Muscle of leg (tissue), 11 donors: ENCODE measurements around the gene REEP1. TPM values are rescaled to one million over a fixed set of nuclear protein-coding genes. Genes with fewer than 3 reads are reported as not detected.

Experiments used
- DNase-seq: peaks from one replicate; pipeline ENCODE4 v3.0.0; 2013
- H3K27ac ChIP-seq: one replicate; pipeline ENCODE4 v1.5.1; 2013; ENCODE audit warnings: mild to moderate bottlenecking, low read length, control low read depth
- H3K27me3 ChIP-seq: one replicate; pipeline ENCODE4 v1.6.1; 2013; ENCODE audit warnings: low read length; ENCODE audit not compliant: control insufficient read depth, insufficient read depth
- H3K36me3 ChIP-seq: one replicate; pipeline ENCODE4 v1.6.1; 2013; ENCODE audit warnings: low read length; ENCODE audit not compliant: control insufficient read depth, insufficient read depth
- H3K4me1 ChIP-seq: one replicate; pipeline ENCODE4 v1.6.1; 2013; ENCODE audit warnings: low read length; ENCODE audit not compliant: control insufficient read depth, insufficient read depth
- H3K4me3 ChIP-seq: one replicate; pipeline ENCODE4 v1.5.1; 2013; ENCODE audit warnings: low read length, control low read depth
- H3K9me3 ChIP-seq: replicated peaks from 2 replicates; pipeline ENCODE4 v1.6.1; 2013; ENCODE audit warnings: low read depth, low read length; ENCODE audit not compliant: control insufficient read depth
- WGBS: methylation state at CpG from one replicate; pipeline ENCODE4 v1.1.5; 2013; ENCODE audit warnings: missing lambda C conversion rate; ENCODE audit not compliant: insufficient coverage; 5-methylcytosine and 5-hydroxymethylcytosine counted together
- polyA plus RNA-seq, 8 donors: library from polyadenylated mRNA; unstranded; fragments of 120-200 nt; gene quantifications; one replicate each; pipeline versions ENCODE4 v1.2.1 to v1.2.3, GENCODE V29; 2013; ENCODE audit warnings: inconsistent platforms in 1 of 8, low replicate concordance in 1 of 8; ENCODE audit not compliant: insufficient read length in 8 of 8, insufficient read depth in 1 of 8
- total RNA-seq: library from RNA; stranded (reverse); fragments of 120-200 nt; gene quantifications from one replicate; pipeline ENCODE4 v1.2.4, GENCODE V29; 2013

REEP1 gene
- total and polyA plus RNA-seq, 9 donors, result 41.0 to 104 (median 54.9) TPM

DNA sequence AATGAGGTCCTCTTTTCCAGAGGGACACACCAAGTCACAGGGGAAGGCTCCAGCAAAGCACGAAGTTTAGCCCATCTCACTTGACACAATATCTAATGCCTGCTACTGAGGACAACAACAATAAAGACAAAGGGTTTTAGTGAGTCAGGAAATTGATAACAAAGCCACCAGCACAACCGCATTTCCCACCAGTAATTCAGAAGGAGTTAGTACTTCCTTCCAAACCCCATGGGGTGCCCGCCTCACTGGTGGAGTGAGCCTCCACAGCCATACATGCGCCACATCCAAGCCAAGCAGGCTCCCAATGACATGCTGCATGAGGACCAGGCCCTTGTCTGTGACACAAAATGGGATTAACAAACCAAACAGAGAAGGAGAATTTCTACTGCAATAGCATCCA lies 98.1 kb downstream of the REEP1 start:
- no peaks in the 10 kb centered on the region for H3K27me3 ChIP-seq
- no CpG with 5 or more reads among the region's 4 CpGs for WGBS
- no peaks in the 10 kb centered on the region for H3K9me3 ChIP-seq
- H3K36me3 ChIP-seq, result peaks cover 4% of the 10 kb centered on the region
- no peak overlapping the region for H3K27ac ChIP-seq
- H3K4me3 ChIP-seq, result no peak overlapping the region
- DNase-seq, result no peak
- peaks cover 3% of the 10 kb centered on the region for H3K4me1 ChIP-seq

DNA sequence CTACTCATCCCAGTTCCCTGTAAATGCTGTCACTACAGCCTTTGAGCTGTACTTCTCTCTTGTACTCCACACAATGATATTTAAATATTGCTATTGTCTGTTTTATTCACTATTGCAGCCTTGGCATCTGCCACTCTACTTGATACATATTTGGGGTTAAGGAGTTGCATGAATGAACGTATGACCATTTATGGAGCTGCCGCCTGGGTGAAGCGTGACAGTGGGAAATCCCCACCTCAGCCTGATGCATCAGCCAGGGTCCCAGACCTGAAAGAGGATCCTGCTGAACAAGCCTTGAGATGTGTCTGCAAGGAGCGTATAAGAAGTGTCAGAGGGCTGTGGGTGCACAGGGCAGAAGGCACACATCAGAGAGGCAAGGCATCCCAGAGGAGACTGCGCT lies 99.1 kb downstream of the REEP1 start:
- Histone ChIP-seq H3K36me3 (peaks cover 4% of the 10 kb centered on the region), H3K27me3 (no peaks in the 10 kb centered on the region), H3K27ac (no peak overlapping the region), H3K4me3 (no peak overlapping the region), H3K4me1 (peaks cover 3% of the 10 kb centered on the region), H3K9me3 (no peaks in the 10 kb centered on the region)
- no peak for DNase-seq
- WGBS, result 84% methylated on average over 4 of the region's 5 CpGs

DNA sequence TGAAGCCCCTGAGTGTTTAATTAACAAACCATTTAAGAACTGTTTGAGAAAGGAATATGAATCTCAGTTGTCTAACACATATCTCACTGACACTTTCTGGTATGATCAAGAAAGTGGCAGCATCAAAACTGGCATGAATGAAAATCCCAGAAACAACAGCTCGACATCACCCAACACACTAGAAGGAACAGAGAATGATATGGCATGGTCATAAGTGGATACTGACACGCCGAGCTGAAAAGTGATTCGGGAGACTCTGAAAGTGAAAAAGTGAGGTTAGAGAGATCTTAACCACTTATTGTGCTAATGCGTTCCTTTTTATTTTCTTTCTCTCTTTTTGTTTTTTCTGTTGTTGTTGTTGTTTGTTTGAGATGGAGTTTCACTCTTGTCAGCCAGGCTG lies 100.3 kb downstream of the REEP1 start:
- Histone ChIP-seq H3K4me3 (no peak overlapping the region), H3K9me3 (no peaks in the 10 kb centered on the region), H3K27ac (no peak overlapping the region), H3K4me1 (peaks cover 3% of the 10 kb centered on the region), H3K36me3 (peaks cover 5% of the 10 kb centered on the region), H3K27me3 (no peaks in the 10 kb centered on the region)
- no CpG with 5 or more reads among the region's 5 CpGs for WGBS
- DNase-seq, result no peak

DNA sequence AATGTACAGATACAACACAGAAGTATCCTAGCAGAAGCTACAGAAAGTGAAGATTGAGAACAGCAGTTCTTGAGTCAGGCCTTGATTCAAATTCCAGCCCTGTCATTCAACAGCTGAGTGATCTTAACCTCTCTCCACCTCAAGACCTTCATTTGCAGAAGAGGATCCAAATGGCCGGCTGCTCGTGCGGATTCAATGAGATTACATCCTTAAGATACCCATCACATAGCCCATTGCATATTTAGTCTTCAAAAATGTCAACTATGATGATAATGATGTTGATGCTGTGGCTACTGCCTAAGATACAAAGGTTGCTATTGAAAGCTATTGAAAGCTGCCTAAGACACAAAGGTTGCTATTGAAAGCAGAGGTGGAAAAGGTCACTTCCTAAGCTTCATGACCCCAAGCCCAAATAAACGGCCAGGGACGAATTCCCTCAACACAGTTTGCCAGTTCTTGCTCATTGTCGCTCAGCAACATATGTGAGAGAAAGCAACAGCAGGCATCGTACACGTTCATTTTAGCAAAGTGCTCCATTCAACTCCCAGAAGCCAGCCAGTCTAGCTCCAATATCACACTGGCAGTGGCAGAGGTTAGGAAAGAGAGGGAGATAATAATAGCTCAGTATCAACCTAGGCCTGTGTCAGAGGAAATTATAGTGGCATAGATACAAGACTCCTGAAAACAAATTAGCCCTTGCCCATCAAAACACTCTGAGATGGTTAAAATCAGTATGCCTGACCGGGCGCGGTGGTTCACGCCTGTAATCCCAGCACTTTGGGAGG lies 102.0 kb downstream of the REEP1 start:
- 60% methylated on average over 3 of the region's 12 CpGs for WGBS
- H3K27ac ChIP-seq, result no peak overlapping the region
- peaks cover 16% of the 10 kb centered on the region for H3K4me1 ChIP-seq
- no peaks in the 10 kb centered on the region for H3K9me3 ChIP-seq
- no peak for DNase-seq
- H3K27me3 ChIP-seq, result no peaks in the 10 kb centered on the region
- H3K4me3 ChIP-seq, result no peak overlapping the region
- peaks cover 6% of the 10 kb centered on the region for H3K36me3 ChIP-seq

DNA sequence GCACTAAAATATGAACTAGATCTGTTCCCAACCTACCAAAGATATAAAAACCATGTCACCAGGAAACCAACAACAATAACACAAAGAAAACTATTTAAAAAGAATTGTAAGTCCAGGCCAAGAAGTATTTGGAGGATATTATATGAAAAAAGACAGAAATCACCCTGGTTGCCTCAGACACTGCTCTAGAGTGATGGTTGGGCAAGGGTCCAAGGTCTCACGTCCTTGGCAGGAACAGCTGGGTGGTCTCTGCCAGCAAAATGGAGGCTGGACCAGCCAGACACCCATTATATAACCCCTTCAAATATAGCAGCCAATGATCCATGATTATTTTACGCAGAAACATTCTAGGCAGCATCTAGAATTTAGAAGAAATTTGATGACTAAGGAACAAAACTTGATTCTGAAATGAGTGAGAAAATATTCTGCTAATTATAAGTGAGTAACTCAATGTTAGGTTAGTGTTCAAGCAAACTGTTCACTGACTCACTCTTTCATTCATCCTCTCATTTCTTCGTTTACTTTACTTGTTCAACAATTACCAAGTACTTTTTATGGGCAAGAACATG lies 102.8 kb downstream of the REEP1 start:
- Histone ChIP-seq H3K36me3 (peaks cover 6% of the 10 kb centered on the region), H3K4me3 (no peak overlapping the region), H3K27ac (no peak overlapping the region), H3K27me3 (no peaks in the 10 kb centered on the region), H3K4me1 (peaks cover 16% of the 10 kb centered on the region), H3K9me3 (no peaks in the 10 kb centered on the region)
- no CpG with 5 or more reads among the region's 3 CpGs for WGBS
- DNase-seq, result no peak

DNA sequence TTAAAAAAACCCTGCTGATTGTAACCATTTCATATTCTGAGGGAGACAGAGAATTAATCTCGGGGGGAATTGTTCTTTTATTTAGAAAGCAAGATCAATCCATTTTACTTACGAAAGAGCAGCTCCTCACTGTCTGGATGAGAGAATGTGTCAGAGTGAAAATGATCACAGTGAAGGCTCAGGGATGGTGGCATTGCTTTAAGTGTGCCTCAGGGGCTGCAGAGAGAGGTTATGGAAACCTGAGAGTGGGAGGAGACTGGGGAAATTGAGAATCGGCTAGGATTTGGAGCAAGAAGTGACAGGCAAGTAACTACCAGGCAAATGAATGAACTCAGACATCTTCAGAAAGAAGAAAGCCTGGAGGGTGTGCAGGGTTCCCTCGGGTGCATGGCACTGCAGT lies 104.0 kb downstream of the REEP1 start:
- peaks cover 19% of the 10 kb centered on the region for H3K4me1 ChIP-seq
- no peak overlapping the region for H3K4me3 ChIP-seq
- no peaks in the 10 kb centered on the region for H3K27me3 ChIP-seq
- no peak overlapping the region for H3K27ac ChIP-seq
- H3K9me3 ChIP-seq, result no peaks in the 10 kb centered on the region
- peaks cover 5% of the 10 kb centered on the region for H3K36me3 ChIP-seq
- DNase-seq, result no peak
- WGBS, result 10% methylated on average over 1 of the region's 4 CpGs

DNA sequence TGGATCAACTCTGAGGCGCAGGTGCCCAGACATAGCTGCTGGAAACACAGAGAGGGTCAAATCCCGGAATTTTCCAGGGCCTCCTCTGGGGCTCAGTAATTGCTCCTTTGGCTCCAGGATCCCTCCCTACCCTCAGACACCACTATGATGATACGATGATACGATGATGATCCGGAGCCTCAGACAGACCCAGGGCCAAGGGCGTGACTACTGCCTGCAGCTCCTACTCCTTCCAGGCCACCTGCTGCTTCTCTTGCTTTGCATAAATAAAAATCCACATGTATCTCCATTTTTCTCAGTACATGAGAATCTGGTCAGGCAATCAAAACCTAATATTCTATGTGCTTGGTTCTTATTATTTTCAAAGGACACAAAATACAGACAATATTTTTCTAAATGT lies 104.5 kb downstream of the REEP1 start:
- peaks cover 20% of the 10 kb centered on the region for H3K4me1 ChIP-seq
- no peak for DNase-seq
- no peak overlapping the region for H3K4me3 ChIP-seq
- H3K36me3 ChIP-seq, result peaks cover 3% of the 10 kb centered on the region
- H3K27me3 ChIP-seq, result no peaks in the 10 kb centered on the region
- H3K9me3 ChIP-seq, result no peaks in the 10 kb centered on the region
- 49% methylated on average over 5 of the region's 6 CpGs for WGBS
- no peak overlapping the region for H3K27ac ChIP-seq

DNA sequence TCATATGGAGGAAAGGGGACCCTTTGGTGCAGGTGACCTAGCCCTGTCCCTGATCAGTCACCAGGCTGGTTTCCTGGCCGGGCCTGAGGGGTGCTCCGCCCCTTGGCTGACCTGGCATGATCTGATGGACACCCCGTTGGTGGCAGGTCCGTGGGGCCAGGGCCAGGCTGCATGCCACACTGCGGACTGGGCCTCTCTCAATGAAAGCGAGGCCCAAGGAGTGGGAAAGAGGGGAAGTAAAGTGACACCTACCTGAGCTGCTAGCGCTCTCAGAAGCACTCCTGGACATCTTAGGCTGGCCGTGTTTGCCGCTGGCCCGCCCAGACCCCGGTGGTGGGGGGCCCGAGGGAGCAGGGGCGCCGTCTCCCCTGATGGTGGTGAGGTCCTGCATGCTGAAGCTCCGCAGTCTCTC lies 105.0 kb downstream of the REEP1 start:
- WGBS, result 82% methylated on average over 15 of the region's 15 CpGs
- H3K4me1 ChIP-seq, result peaks cover 23% of the 10 kb centered on the region

DNA sequence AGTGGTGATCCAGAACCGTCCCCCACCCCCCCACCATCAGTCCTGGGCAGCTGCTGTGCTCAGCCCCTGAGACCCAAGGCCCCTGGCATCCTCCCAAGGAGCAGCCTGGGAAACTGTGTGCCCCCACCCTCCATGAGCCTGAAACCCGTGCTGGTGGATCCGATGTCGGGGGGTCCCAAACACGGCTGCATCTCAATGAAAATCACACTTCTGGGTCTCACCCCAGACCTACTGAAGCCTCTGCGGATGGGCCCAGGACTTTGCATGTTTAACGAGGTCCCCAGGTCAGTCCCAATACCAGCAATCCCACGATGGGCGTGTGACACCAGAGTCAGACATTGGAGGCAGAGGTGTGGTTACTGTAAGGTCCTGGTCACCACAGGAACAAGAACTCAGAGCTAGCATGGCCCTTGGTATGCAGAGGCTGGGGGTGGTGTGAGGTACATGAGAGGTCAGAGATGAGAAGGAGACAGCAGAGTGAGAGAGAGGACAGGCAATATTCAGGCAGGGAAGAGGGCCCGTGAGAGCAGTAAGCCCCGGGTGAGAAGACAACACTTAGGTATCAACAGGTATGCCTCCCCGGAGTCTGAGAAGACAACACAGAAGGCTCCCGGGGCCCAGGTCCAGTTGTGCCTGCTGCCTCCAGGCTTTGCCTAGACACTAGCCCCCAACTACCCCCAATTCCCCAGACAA lies 105.6 kb downstream of the REEP1 start:
- WGBS, result 82% methylated on average over 8 of the region's 13 CpGs

More for the DNA sequence above, 105.0 kb downstream of the REEP1 start:
- Histone ChIP-seq H3K27ac (no peak overlapping the region), H3K4me3 (no peak overlapping the region), H3K36me3 (peaks cover 5% of the 10 kb centered on the region), H3K27me3 (no peaks in the 10 kb centered on the region), H3K9me3 (no peaks in the 10 kb centered on the region)
- DNase-seq, result no peak

DNA sequence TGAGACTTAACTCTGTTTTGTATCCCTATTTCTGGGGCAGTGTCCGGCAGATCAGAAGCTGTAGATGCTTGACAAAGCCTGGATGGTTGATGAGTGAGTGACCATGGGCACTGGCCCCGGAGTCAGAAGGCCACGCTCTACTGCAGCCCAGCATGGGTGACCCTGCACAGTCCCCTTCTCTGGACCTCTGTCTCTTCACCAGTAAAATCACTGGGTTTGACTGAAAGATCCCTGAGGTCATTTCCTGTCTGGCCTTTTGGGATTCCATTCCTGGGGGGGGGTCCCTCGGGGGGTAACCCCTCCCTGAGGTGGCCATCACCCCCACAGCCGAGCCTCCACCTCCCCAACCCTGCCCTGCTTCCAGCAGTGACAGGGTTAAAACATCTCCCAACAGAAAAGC lies 106.5 kb downstream of the REEP1 start:
- WGBS, result 71% methylated on average over 1 of the region's 5 CpGs

More for the DNA sequence above, 105.6 kb downstream of the REEP1 start:
- H3K4me1 ChIP-seq, result peaks cover 23% of the 10 kb centered on the region
- no peaks in the 10 kb centered on the region for H3K27me3 ChIP-seq
- DNase-seq, result no peak
- no peak overlapping the region for H3K4me3 ChIP-seq
- no peak overlapping the region for H3K27ac ChIP-seq
- H3K9me3 ChIP-seq, result no peaks in the 10 kb centered on the region
- H3K36me3 ChIP-seq, result peaks cover 5% of the 10 kb centered on the region

More for the DNA sequence above, 106.5 kb downstream of the REEP1 start:
- Histone ChIP-seq H3K27me3 (no peaks in the 10 kb centered on the region), H3K4me1 (peaks cover 23% of the 10 kb centered on the region), H3K9me3 (no peaks in the 10 kb centered on the region), H3K36me3 (peaks cover 5% of the 10 kb centered on the region), H3K27ac (no peak overlapping the region), H3K4me3 (no peak overlapping the region)
- no peak for DNase-seq
